ENCODE data around the gene LRRC75A. TPM values are rescaled to one million over a fixed set of nuclear protein-coding genes. Genes with fewer than 3 reads are reported as not detected.

Gene LRRC75A
- polyA plus RNA-seq, 1 donor from 2014 or later = 0.53 TPM

DNA sequence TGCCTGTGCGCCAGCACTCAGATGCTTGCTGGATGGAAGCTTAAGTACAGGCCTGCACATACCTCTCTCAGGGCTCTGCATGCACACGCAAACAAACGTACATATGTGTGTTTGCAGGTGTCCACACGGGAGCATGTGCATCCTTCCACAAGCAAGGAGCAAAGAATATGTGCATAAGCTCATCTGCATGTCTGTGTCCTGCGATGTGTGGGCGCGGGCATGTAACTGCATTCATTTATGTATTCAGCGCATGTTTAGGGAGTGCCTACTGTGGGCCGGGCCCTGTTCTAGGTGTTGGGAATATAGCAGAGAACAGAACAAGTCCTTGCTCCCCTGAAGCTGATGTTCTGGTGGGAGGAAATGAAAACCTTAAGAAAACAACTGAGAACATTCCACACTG is 62.9 kb downstream of the LRRC75A start:
- Histone ChIP-seq H3K79me2 (replicated peaks; ENCODE audit: insufficient read depth, low read length) (no peaks in the 10 kb centered on the region), H3F3A (ENCODE audit: insufficient read depth, low read length, poor library complexity, severe bottlenecking) (no peaks in the 10 kb centered on the region), H3K4me3 (ENCODE audit: low read length) (no peak overlapping the region), H3K9me3 (ENCODE audit: low read length) (no peaks in the 10 kb centered on the region), H3K36me3 (ENCODE audit: insufficient read depth, low read length) (no peaks in the 10 kb centered on the region), H4K20me1 (ENCODE audit: insufficient read depth) (no peaks in the 10 kb centered on the region), H2AFZ (ENCODE audit: low read depth, low read length) (no peak overlapping the region), H3K9me2 (ENCODE audit: insufficient read depth, low read length) (no peaks in the 10 kb centered on the region), H3K9ac (ENCODE audit: low read length) (no peak overlapping the region), H3K27me3 (ENCODE audit: insufficient read depth, low read depth, low read length) (no peaks in the 10 kb centered on the region), H3K4me2 (ENCODE audit: low read length) (no peak overlapping the region), H3K27ac (ENCODE audit: low read length) (no peak overlapping the region)
- no peak for TF ChIP-seq RAD21 (conservative IDR thresholded peaks at IDR 0.05)
- TF ChIP-seq EP300 (conservative IDR thresholded peaks at IDR 0.05; ENCODE audit: poor library complexity, severe bottlenecking) = no peak
- no peak for TF ChIP-seq TAF1 (IDR thresholded peaks at IDR 0.05; ENCODE audit: low read depth)
- TF ChIP-seq EZH2 (IDR thresholded peaks at IDR 0.05; ENCODE audit: borderline replicate concordance, insufficient read depth, low read length, poor library complexity, severe bottlenecking) = no peak
- TF ChIP-seq SMC3 (conservative IDR thresholded peaks at IDR 0.05; ENCODE audit: poor library complexity) = no peak
- TF ChIP-seq, protein P1, sequence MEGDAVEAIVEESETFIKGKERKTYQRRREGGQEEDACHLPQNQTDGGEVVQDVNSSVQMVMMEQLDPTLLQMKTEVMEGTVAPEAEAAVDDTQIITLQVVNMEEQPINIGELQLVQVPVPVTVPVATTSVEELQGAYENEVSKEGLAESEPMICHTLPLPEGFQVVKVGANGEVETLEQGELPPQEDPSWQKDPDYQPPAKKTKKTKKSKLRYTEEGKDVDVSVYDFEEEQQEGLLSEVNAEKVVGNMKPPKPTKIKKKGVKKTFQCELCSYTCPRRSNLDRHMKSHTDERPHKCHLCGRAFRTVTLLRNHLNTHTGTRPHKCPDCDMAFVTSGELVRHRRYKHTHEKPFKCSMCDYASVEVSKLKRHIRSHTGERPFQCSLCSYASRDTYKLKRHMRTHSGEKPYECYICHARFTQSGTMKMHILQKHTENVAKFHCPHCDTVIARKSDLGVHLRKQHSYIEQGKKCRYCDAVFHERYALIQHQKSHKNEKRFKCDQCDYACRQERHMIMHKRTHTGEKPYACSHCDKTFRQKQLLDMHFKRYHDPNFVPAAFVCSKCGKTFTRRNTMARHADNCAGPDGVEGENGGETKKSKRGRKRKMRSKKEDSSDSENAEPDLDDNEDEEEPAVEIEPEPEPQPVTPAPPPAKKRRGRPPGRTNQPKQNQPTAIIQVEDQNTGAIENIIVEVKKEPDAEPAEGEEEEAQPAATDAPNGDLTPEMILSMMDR (IDR thresholded peaks at IDR 0.05; ENCODE audit: poor library complexity, severe bottlenecking) = no peak
- TF ChIP-seq, protein P2, sequence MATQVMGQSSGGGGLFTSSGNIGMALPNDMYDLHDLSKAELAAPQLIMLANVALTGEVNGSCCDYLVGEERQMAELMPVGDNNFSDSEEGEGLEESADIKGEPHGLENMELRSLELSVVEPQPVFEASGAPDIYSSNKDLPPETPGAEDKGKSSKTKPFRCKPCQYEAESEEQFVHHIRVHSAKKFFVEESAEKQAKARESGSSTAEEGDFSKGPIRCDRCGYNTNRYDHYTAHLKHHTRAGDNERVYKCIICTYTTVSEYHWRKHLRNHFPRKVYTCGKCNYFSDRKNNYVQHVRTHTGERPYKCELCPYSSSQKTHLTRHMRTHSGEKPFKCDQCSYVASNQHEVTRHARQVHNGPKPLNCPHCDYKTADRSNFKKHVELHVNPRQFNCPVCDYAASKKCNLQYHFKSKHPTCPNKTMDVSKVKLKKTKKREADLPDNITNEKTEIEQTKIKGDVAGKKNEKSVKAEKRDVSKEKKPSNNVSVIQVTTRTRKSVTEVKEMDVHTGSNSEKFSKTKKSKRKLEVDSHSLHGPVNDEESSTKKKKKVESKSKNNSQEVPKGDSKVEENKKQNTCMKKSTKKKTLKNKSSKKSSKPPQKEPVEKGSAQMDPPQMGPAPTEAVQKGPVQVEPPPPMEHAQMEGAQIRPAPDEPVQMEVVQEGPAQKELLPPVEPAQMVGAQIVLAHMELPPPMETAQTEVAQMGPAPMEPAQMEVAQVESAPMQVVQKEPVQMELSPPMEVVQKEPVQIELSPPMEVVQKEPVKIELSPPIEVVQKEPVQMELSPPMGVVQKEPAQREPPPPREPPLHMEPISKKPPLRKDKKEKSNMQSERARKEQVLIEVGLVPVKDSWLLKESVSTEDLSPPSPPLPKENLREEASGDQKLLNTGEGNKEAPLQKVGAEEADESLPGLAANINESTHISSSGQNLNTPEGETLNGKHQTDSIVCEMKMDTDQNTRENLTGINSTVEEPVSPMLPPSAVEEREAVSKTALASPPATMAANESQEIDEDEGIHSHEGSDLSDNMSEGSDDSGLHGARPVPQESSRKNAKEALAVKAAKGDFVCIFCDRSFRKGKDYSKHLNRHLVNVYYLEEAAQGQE (IDR thresholded peaks at IDR 0.05; ENCODE audit: borderline replicate concordance) = no peak
- TF ChIP-seq MXI1 (conservative IDR thresholded peaks at IDR 0.05; ENCODE audit: poor library complexity, severe bottlenecking) = no peak
- TF ChIP-seq POLR2AphosphoS5 (IDR thresholded peaks at IDR 0.05) = no peak

DNA sequence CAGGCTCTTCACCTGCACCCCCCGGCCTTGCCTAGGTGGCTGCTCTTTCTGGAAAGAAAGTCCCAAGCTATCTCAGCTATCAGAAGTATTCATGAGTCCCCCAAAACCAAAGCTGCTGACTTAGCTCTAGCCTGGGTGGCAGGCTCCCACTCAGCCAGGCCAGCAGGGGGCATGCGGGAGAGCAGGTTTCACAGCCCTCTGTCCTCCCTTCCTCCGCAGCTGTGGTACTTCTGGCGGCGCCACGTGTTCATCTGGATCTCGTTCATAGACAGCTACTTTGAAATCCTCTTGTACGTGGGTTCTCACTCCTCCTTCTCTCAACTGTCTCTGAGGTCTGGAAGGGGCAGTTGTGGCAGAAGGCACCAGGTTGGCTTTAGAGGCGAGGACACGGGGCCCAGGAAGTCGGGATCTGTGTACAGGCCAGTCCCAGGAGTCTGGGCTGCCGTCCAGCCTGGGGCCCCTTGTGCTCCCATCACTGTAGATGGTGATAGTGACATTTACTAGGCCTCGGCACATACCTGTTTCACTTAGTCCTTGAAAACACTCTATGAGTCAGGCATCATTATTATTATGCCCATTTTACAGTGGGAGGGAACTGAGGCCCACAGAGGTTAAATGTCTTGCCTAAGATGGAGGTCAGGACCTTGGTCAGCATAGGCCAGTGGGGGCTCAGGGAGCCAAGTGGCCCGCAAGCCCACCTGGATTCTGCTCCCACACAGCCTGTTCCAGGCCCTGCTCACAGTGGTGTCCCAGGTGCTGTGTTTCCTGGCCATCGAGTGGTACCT is 63.7 kb downstream of the LRRC75A start:
- no peaks in the 10 kb centered on the region for H3K9me2 ChIP-seq (ENCODE audit: insufficient read depth, low read length)
- H3K36me3 ChIP-seq (ENCODE audit: insufficient read depth, low read length) = no peaks in the 10 kb centered on the region
- H3K9ac ChIP-seq (ENCODE audit: low read length) = no peak overlapping the region
- H3F3A ChIP-seq (ENCODE audit: insufficient read depth, low read length, poor library complexity, severe bottlenecking) = no peaks in the 10 kb centered on the region
- TF ChIP-seq MXI1 (conservative IDR thresholded peaks at IDR 0.05; ENCODE audit: poor library complexity, severe bottlenecking) = no peak
- TF ChIP-seq, protein P1 (IDR thresholded peaks at IDR 0.05; ENCODE audit: poor library complexity, severe bottlenecking) = no peak
- no peak for TF ChIP-seq RAD21 (conservative IDR thresholded peaks at IDR 0.05)
- no peak for TF ChIP-seq TAF1 (IDR thresholded peaks at IDR 0.05; ENCODE audit: low read depth)
- no peak overlapping the region for H3K27ac ChIP-seq (ENCODE audit: low read length)
- no peak overlapping the region for H3K4me3 ChIP-seq (ENCODE audit: low read length)
- no peak overlapping the region for H2AFZ ChIP-seq (ENCODE audit: low read depth, low read length)
- H4K20me1 ChIP-seq (ENCODE audit: insufficient read depth) = no peaks in the 10 kb centered on the region
- no peak overlapping the region for H3K4me2 ChIP-seq (ENCODE audit: low read length)
- no peaks in the 10 kb centered on the region for H3K79me2 ChIP-seq (replicated peaks; ENCODE audit: insufficient read depth, low read length)
- no peaks in the 10 kb centered on the region for H3K27me3 ChIP-seq (ENCODE audit: insufficient read depth, low read depth, low read length)
- no peaks in the 10 kb centered on the region for H3K9me3 ChIP-seq (ENCODE audit: low read length)
